PFSK-1 (cell line): ENCODE results near the gene SHISA5.

ENCODE experiments used
- FOXP2 ChIP-seq: optimal IDR thresholded peaks from 2 replicates; pipeline ENCODE3; 2011; ENCODE audit warnings: borderline replicate concordance, control low read depth, inconsistent platforms; ENCODE audit not compliant: insufficient read depth; ENCODE audit errors: extremely low read length, extremely low read depth
- POLR2AphosphoS5 ChIP-seq: IDR thresholded peaks from 2 replicates; pipeline ENCODE4 v1.6.1; 2012; ENCODE audit warnings: low read depth, mild to moderate bottlenecking, control low read depth, low read length, moderate library complexity
- SIN3A ChIP-seq: IDR thresholded peaks from 2 replicates; pipeline ENCODE4 v1.6.1; 2012; ENCODE audit warnings: mild to moderate bottlenecking, low read length, moderate library complexity, borderline replicate concordance; ENCODE audit not compliant: insufficient read depth
- TAF1 ChIP-seq: IDR thresholded peaks from 2 replicates; pipeline ENCODE4 v1.6.1; 2012; ENCODE audit warnings: low read length, control low read depth, borderline replicate concordance; ENCODE audit not compliant: insufficient read depth
- TF ChIP-seq, protein P1 (sequence below), 2 experiments: IDR thresholded peaks; 2 replicates each; pipeline versions ENCODE4 v1.6.1 to v1.8.0; 2011 to 2012; ENCODE audit warnings: low read depth in 2 of 2, low read length in 2 of 2, control low read depth in 1 of 2, inconsistent platforms in 1 of 2, mild to moderate bottlenecking in 1 of 2, moderate library complexity in 1 of 2; ENCODE audit not compliant: insufficient read depth in 1 of 2

SHISA5 gene

DNA sequence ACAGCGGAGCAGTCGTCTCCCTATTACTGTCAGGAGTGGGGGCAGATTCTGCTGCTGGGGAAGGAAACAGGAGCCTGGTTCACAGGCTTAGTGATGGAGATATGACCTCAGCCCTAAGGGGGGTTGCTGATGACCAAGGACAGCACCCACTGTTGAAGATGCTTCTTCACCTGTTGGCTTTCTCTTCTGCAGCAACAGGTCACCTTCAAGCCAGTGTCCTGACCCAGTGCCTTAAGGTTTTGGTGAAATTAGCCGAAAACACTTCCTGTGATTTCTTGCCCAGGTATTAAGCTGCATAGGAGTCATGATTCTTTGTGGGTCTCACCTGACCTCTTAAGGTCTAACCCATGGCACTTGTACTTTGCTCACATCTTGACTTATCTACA, 43.5 kb downstream of the SHISA5 start:
- TF ChIP-seq TAF1 = no peak
- TF ChIP-seq SIN3A = no peak
- TF ChIP-seq POLR2AphosphoS5 = no peak
- no peak for TF ChIP-seq FOXP2
- TF ChIP-seq, protein P1, sequence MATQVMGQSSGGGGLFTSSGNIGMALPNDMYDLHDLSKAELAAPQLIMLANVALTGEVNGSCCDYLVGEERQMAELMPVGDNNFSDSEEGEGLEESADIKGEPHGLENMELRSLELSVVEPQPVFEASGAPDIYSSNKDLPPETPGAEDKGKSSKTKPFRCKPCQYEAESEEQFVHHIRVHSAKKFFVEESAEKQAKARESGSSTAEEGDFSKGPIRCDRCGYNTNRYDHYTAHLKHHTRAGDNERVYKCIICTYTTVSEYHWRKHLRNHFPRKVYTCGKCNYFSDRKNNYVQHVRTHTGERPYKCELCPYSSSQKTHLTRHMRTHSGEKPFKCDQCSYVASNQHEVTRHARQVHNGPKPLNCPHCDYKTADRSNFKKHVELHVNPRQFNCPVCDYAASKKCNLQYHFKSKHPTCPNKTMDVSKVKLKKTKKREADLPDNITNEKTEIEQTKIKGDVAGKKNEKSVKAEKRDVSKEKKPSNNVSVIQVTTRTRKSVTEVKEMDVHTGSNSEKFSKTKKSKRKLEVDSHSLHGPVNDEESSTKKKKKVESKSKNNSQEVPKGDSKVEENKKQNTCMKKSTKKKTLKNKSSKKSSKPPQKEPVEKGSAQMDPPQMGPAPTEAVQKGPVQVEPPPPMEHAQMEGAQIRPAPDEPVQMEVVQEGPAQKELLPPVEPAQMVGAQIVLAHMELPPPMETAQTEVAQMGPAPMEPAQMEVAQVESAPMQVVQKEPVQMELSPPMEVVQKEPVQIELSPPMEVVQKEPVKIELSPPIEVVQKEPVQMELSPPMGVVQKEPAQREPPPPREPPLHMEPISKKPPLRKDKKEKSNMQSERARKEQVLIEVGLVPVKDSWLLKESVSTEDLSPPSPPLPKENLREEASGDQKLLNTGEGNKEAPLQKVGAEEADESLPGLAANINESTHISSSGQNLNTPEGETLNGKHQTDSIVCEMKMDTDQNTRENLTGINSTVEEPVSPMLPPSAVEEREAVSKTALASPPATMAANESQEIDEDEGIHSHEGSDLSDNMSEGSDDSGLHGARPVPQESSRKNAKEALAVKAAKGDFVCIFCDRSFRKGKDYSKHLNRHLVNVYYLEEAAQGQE (IDR thresholded peaks at IDR 0.05; ENCODE audit: insufficient read depth in 1 of 2, low read depth in 2 of 2, low read length in 2 of 2) = no peak

DNA sequence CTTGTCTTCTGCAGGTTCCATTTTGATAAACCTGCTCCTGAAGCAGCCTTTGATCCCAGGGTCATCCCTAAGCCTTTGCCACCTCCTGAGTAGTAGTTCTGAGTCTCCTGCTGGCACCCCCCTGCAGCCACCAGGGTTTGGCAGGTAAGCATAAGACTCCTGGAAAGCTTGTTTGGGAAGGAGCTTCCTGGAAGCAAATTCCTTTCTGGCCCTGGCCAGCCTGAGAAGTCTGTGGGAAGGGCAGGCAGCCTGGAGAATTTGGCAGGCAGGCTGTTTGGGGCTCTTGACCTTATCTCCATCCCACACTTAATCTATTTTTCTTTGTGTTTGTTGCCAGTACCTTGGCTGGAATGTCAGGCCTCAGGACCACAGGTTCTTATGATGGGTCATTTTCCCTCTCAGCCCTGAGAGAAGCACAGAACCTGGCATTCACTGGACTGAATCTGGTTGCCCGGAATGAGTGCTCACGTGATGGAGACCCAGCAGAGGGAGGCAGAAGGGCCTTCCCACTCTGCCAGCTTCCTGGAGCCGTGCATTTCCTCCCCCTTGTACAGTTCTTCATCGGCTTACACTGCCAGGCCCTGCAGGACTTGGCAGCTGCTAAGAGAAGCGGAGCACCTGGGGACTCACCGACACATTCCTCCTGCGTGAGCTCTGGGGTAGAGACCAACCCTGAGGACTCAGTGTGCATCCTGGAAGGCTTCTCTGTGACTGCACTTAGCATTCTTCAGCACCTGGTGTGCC, 44.0 kb downstream of the SHISA5 start:
- TF ChIP-seq POLR2AphosphoS5 (no peak), TAF1 (no peak), FOXP2 (no peak), SIN3A (no peak)
- TF ChIP-seq, protein P1 (IDR thresholded peaks at IDR 0.05; ENCODE audit: insufficient read depth in 1 of 2, low read depth in 2 of 2, low read length in 2 of 2) = no peak

DNA sequence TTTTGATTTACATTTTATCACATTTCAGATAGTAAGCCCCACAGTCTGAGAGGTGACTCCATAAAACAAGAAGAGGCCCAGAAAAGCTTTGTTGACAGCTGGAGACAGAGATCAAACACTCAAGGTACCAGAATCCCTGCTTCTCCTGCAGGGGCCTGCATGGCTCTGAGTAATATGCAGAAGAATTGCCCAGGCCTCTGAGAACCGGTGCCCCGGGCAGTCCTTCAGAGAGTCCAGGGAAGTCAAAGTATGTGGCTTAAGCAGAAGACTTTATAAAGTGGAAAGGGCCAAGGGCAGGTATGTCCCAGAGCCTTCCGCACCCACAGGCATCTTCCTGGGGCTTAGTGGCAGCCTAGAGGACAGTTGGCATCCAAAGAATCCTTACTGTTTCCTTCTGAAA, 44.6 kb downstream of the SHISA5 start:
- TF ChIP-seq POLR2AphosphoS5 (no peak), TAF1 (no peak), SIN3A (no peak), FOXP2 (no peak)
- TF ChIP-seq, protein P1 (IDR thresholded peaks at IDR 0.05; ENCODE audit: insufficient read depth in 1 of 2, low read depth in 2 of 2, low read length in 2 of 2) = no peak

DNA sequence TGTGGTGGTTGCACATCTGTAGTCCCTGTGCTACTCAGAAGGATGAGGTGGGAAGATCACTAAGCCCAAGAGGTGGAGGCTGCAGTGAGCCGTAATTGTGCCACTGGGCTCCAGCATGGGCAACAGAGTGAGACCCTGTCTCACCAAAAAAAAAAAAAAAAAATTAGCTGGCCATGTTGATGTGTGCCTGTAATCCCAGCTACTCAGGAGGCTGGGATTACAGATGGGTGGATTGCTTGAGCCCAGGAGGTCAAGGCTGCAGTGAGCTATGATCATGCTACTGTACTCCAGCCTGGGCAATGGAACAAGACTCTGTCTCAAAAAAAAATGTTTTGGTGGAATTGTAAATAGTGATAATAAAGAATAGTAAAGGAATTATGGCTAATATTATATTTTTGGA, 47.5 kb downstream of the SHISA5 start:
- TF ChIP-seq SIN3A = no peak
- TF ChIP-seq FOXP2 = no peak
- TF ChIP-seq, protein P1 (IDR thresholded peaks at IDR 0.05; ENCODE audit: insufficient read depth in 1 of 2, low read depth in 2 of 2, low read length in 2 of 2) = no peak
- no peak for TF ChIP-seq TAF1
- no peak for TF ChIP-seq POLR2AphosphoS5

DNA sequence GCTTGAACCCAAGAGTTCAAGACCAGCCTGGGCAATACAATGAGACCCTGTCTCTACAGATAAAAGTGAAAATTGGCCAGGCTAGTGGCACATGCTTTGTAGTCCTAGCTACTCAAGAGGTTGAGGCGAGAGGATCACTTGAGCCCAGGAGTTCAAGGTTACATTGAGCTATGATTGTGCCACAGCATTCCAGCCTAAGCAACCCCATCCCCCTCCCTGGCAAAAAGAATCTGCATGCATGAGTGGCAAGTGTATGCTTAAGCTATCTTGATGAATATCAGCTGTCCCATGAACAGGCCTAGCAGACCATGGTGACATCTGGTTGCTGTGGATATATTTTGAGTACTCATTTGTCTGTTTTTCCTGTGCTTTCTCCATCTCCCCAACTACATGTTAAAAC, 52.7 kb downstream of the SHISA5 start:
- TF ChIP-seq FOXP2 (no peak), TAF1 (no peak), SIN3A (no peak), POLR2AphosphoS5 (no peak)
- TF ChIP-seq, protein P1 (IDR thresholded peaks at IDR 0.05; ENCODE audit: insufficient read depth in 1 of 2, low read depth in 2 of 2, low read length in 2 of 2) = no peak
